ENCODE results near the gene PRIMPOL.
"Not testable (repeated sequence)": the region's sequence is repeated elsewhere in the genome, so short reads cannot be mapped to it uniquely, and the experiment has no call there.

Gene PRIMPOL

DNA sequence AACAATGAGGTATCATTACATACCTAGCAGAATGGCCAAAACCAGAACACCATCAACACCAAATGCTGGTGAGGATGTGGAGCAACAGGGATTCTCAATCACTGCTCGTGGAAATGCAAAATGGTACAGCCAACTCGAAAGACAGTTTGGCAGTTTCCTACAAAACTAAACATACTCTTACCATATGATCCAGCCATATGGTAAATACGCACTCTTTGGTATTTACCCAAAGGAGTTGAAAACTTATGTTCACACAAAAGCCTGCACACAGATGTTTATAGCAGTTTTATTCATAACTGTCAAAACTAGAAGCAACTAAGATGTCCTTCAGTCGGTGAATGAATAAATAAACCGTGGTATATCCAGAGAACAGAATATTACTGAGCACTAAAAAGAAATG, 8.1 kb upstream of the PRIMPOL start:
- DNase-seq = no peak

DNA sequence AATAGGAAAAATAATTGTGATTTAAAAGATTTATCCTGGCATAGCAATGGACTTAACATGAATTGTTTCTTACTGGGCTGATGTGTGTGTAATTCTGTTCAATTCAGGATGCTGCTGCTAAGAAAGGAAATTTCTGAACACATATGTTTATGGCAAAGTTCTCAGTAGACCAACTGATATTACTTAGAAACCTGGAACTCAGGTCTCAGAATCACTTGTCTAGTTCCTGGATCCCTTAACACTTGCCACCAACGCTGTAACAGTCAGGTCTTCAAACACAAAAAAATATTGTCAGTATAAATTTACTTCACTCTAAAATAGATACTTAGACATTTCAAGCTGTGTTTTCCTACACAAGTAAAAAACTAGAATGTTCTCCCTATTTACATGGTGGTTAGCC, 5.8 kb upstream of the PRIMPOL start:
- no peak for DNase-seq

DNA sequence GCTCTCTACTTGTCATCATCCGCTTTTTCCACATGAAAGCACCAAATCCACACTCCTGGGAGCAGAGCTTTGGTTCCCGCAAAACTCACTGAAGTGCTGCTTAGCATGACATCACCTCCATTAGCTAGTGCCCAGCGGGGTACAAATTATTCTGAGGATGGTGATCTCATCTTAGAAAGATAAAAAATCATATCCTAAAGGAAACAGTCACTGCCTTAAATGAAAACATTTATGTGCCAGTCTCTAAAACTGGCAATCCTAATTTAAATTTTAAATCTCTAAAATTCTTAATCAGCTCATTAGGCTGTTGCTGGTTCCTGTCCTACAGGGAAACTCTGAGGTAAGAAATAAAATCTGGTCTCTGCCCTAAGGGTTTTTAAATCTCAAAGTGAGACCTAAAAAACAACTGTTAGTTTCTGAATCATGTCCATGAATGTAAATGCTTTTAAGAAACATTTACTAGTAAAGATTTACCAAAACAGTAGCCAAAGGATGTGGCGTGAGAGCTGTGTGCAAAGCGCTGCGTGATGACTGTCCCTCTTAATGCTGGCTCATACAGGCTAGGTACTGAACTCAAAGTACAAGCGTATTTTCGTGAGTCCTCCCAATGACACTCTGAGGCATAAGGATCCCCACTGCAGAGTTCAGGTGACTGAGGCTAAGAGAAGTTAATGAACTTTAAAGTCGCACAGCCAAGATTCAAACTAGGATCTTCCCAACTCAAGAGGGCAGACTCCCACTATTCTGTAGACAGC, 4.8 kb upstream of the PRIMPOL start:
- DNase-seq = no peak

DNA sequence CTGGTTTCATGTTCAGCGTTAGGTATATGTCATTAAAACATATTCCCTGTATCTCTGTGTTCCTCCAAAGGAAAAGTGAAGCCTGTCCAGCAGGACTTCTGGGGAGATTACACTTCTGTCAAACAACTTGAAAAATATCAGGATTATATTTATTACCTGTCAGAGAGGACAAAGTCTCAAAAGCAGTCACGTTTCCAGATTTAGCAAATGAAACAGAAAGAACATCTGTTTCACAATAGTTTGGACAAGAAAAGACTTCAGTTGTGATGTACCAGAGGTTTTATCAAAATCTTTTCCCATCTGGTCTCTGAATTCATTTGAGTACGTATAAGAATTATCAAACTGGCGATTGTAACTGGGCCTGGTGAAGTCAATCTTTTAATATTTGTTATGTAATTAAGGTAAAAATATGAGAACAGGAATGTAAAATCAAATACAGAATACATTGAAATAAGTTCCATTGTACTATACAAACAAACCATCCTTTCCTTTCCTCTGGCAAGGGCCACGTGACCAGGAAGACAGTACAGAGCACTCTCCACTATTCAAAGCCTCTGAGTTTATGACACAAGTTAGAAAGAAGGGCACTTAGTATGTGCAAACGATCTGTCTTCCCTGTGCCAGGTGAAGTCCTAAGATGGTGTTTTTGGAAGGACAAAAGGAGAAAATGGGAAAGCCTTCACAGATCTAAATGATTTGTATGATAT, 3.5 kb upstream of the PRIMPOL start:
- no peak for DNase-seq

DNA sequence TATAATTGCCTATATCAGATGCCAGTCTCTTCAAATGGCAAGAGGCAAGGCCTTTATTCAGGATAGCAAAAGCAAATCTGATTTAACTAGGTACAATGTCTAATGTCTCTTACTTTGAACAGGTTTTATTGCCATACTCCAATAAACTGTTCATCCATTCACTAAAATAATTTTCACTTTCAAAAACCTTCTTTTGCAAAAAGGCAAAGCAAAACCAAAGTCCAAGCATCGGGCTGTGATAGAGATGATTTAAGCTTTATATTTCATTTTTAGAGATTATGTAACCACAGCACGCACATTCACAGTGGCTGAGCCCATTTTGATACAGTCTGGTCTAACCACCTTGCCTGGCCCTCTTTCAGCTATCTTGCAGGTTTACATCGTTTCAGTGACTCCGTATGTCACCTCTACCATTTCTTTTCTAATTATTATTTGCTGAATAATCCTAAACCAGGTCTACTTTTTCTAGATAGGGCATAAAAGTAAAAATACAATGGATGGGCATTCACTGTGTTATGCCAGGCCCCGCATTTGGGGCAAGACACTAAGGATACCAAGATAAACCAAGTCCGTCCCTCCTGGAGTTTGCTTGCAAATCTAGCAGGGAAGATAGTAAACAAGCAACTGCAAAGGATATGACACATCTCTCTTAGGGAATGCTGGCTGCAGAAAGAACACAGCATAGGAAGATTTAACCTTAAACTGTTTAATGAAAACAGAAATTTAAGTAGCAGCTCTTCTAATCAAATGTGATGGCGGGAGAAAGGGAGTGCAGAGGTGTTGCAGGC, 2.1 kb upstream of the PRIMPOL start:
- DNase-seq = no peak

DNA sequence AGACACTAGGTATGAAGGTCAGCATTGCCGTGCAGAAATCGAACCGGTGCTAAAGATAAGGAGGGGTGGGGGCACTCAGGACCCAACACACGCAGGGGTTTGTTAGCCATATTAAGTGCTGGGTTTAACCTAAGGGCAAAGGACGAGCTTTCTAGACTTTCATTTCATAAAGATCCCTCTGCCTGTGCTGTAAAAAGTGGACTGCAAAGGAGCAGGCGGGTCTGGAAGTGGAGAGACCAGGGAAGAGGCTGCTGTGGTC, 1.6 kb upstream of the PRIMPOL start:
- DNase-seq = no peak

DNA sequence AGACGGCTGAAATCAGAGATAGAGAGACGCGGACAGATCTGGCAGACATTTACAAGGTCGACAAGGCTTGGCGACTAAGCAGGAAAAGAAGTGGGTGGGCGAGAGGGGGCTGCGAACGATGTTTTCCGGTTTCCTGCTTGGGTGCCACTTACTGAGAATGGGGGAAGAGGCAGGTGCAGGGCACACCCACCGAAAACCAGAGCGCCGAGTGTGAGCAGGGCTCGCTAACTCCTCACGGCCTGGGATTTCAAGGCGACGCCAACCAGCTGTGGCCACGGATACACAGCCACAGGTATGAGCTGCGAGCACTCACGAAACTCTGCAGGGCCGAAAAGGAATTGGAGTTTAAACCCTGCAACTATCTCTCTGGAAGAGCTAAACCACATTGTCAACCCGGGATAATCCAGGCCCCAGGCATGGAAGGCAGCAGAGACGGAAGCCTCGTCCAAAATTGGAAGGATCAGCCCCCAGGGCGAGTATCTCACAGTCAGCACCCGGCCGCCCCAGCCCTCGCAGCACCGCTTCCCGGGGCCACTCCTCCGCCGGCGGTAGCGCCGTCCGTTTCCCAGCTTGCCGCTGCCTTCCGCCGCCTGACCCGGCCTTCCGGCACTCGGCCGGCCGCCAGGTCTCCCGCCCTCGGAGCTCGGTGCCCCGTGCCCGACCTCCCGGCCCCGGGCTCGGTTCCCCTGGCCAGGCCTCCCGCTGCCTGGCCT, 1.1 kb upstream of the PRIMPOL start:
- DNase-seq = peak; percentile 44

DNA sequence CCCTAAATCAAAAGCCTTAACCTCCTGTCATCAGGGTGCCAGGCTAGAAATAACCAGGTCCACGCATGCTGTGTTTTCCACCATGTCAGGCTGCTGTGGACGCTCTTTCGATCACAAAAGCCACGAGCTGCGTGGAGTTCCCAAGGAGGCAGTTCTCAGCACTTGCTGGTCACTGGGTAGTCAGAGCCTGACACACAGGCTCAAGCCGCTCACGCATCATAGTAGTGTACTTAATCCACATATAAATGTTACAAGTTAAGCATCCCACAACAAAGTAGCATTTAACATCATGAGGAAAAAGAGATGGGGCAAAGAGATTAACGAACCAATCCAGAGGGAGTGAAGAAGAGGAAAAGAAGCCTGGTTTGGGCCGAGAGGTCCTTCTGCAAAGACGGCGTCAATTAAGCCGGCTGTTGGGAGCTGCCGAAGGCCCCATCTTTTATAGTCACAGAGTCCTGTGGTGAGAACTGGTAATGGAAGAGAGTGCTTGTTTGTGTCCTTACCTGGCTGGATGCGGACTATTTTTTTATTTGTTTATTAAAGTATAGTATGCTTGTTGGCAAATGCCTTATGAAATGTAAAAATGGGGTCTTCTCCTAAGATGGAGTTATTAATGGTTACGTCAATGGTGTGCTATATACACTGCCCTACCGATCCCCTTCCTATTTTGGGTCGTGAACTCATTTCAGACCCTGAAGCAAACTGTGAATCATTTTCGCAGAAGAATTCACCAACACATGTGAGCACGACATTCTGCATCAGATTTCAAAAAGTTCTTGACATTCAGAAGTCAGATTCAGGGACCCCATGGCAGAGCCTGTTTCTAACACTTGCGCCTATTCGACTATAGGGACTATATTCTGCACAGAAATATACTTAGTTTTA, 675 bp downstream of the PRIMPOL start:
- DNase-seq = peak; percentile 21

DNA sequence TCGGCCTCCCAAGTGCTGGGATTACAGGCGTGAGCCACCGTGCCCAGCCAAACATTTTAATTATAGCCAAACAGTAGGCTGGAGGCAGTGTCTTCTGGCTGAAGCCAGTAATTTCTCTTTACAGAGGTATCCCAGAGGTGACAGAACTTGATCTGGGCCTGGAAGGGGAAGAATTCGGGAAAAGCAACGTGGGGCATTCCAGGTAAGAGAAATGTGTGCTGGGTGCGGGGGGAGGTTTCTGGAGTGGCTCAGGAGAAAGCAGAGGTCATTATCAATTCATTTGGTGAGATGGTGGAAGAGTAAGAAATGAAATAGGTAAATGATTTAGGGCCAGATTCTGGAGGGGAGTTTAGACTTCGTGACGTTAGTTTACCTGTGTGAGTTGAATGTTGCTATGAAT, 2.4 kb downstream of the PRIMPOL start:
- no peak for DNase-seq

DNA sequence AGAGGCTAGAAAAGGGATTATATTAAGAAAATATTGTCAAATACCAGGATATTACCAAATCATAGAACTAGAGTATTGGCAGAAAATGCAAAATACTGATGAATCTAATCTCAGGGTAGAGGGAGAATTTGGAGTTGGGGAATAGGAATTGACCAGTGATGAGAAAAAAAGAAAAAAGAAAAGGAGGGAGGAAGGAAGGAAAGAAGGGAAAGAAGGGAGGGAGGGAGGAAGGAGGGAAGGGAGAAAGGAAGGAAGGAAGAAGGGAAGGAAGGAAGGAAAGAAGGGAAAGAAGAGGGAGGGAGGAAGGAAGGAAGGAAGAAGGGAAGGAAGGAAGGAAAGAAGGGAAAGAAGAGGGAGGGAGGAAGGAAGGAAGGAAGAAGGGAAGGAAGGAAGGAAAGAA, 3.1 kb downstream of the PRIMPOL start:
- not testable (repeated sequence) for DNase-seq

DNA sequence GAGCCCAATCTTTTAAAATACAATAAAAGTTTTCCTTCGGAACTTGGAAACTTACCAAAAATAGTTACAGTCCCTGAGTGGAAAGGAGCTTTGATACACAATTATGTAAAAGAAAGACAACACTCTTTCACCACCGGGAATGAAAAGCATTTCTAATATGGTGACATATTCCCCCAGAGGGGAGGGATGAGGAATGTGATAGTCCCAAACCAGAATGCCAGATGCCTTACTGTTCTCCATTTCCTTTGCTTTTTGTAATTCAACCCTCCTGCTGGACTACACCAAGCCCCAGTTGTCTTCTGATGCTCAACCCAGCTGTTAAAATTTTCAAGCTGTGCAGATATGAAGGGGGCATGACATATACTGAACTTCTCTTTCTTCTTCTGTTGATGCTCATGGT, 4.1 kb downstream of the PRIMPOL start:
- DNase-seq = no peak

DNA sequence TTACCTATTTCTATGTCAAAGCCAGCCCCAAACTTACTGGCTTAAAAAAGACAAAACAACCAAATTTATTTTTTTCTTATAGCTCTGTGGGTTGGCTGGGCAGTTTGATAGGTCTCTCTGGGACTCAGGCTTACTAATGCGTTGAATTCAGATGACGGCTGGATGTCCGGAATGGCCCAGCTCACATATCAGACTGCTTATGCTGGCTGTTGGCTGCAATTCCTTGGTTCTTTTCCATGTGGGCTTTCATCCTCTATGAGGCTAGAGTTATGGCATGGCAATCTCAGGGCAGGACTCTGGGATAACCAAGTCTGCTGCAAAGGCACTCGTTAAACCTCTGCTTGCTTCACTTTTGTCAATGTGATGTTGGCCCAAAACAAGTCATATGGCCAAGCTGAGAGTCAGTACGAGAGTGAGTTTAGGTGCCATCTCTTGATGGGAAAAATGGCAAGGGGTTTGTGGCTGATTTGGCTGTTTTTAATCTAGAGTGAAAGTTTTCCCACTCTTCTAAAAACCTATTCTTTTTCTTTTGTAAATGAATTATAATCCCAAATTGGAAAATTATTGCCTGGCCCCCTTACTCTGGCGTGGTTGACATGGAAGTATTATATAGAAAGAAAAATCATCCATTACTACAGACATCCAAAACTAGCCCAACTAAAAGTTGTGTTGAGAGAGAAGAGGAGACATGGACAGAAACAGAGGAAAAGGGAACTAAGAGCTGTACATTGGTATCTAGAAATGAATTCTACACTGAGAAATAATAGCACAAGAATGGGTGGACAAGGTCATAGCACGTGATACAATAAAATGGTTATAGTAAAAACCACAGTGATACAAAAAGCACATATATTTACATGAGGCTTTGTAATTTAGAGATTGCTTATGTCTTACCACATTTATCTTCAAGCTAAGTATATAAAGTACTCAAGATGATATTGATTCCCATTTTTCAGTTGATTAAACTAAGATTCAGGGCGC, 6.6 kb downstream of the PRIMPOL start:
- DNase-seq = no peak

DNA sequence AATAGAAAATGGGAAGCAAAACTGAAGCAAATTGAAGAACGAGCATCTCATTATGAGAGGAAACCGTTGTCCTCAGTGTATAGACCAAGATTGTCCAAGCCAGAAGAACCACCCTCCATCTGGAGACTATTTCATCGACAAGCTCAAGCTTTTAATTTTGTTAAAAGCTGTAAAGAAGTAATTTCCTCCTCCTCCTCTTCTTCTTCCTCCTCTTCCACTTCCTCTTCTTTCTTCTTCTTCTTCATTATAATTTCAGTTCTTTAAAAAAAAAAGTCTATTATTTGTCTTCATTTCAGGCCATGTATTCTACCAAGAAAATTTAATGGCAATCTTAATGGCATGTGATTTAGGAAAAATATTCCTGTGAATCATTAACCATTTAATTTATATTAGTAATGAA, 7.6 kb downstream of the PRIMPOL start:
- DNase-seq = no peak

DNA sequence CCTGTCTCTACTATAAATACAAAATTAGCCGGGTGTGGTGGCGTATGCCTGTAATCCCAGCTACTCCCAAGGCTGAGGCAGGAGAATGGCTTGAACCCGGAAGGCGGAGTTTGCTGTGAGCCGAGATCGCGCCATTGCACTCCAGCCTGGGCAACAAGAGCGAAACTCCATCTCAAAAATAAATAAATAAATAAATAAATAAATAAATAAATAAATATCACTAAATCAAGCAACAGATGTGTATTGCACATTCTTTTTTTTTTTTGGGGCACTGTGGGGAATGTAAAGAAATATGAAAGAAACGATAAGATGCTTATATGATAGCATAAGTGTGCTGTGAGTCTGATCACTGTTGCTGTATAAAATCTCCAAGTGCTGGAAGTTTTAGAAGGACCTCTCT, 8.3 kb downstream of the PRIMPOL start:
- DNase-seq = not testable (repeated sequence)

DNA sequence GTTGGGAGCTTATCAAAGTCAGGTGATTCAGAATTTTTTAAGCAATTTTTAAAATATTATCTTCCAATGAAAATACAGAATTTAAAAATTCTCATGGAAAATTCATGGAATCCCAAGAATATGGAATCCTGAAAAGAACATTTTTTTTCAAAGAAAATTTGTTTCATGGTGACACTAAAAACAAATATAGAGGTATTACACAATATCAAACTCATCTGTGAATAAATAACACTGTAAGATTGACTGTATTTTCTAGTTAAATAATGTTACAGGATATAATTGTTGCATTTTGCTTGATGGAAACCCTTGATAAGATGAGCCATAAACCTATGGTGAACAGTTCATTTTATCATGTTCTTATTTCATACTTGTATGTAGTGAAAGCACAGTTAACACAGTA, 11.4 kb downstream of the PRIMPOL start:
- DNase-seq = no peak

DNA sequence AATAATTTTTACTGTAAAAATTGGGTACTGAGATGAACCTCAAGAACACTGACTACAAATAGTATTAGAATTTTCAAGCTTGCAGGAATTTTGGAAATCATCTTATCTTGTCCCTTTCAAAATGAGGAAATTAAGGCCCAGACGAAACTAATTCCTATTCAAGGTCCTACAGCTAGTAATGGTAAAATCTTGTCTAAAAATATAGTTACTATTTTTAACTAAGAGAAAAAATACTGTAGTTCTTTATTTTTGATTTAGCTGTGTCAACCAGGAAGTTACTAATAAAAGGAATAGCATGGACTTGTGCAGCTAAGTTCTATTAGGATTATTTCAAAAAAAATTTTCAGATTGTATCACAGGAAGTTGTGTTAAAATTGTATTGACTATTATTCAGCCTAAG, 12.7 kb downstream of the PRIMPOL start:
- DNase-seq = no peak

DNA sequence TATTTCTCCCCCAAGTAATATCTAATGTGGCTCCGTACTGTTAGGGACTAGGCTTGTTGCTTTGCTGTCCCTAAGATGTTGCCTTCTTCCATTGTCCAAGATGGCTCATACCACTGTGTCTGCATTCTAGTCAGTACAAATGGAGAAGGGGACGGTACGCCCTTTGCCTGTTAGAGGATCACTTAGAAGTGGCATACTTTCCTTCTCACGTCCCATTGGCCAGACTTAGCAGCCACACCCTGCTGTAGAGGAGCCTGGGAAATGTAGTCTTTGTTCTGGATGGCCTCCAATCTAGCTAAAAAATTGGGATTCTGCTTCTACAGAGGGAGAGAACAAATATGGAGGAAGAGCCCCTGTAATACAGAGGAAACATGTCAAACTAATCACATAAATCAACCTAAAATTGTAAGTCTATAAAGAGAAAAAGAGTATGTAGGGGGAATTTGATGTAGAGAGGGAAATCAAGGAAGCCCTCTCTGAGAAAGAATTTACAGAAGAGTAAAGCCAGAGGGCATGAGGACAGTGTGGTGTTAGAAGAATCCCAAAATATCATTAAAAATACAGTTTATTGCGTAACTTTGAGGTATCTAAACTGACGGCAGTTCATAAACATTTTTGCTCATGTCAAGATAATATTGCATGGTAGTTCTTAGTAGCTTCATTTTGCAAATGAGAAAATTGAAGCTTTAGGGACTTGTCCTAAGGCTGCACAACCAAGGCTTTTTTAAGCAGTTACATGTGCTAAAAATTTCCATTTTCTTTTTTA, 15.1 kb downstream of the PRIMPOL start:
- DNase-seq = no peak

DNA sequence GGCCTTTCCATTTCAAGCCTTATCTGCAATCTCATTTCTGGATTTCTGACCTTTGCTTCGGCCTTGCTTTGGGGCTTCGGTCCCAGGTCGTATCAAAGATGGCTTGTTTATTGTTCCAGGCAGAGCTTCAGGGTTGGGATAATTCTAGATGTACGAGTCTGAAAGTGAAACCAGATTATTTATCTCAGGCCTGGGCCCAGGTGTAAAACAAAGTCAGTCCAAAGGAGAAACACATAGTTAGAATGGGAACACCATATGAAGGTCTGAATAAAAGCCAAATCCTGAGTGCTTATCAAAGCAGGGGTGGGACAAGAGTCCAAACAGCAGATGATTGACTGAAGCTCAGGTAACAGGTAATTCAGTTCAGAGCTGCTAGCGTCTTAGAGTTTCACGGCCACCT, 17.1 kb downstream of the PRIMPOL start:
- no peak for DNase-seq

DNA sequence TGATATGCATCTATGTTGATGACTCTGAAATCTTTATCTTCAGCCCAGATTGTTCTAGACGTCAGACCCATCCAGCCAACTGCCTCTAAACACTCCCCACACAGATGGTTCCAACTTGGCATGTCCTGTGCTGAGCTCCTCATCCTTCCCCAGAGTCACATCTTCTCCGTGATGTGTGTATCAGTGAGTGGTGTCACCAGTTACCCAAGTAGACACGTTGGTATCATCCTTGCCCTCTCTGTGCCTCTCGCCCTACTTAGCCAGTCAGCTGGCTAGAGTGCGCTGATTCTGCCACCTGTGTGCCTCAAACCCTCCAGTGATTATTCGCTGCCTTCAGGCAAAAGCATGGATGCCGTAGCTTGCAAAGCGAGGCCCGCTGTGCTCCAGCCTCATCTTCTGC, 18.6 kb downstream of the PRIMPOL start:
- no peak for DNase-seq

DNA sequence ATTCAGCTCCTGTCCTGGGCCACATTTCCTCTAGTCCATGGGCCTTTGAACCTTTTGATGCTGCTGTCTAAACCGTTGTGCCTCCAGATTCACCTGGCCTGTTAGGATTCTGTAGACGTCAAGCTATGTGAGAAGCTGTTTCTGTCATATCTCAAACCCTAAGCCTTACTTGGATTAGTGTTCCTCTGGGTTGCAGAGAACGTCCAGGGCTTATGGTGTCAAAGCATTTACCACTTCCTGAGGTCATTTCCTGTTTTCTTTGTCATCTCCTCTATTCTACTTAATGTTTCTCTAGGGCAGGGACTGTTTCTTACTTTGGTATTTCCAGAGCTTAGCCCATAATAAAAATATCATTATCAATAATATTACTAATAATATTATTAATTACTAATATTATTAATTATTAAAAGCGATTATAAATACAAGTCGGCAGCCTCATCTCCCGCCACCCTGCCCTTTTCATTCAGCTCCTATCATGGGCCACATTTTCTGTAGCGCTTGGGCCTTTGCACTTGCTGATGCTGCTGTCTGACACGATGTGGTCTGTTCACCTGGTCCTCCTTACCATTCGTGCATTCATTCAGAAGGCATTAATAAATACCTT, 19.1 kb downstream of the PRIMPOL start:
- no peak for DNase-seq

Data from activated CD8-positive, alpha-beta memory T cell treated with anti-CD3 and anti-CD28 coated beads, Interleukin-2, amount 50 U/mL, for 4 hours (primary cell).